Ramos (cell line): ENCODE data around the gene TRIM71.
"Not testable (repeated sequence)": the region's sequence is repeated elsewhere in the genome, so short reads cannot be mapped to it uniquely, and the experiment has no call there.

Experiments used
- in situ Hi-C: fragments of 300-500 bp; cut with MboI; formaldehyde crosslinking; loops from one replicate; pipeline ENCODE4 v1.14.3; 2022; ENCODE audit warnings: low sequenced_read_pairs; ENCODE audit not compliant: unreplicated experiment

TRIM71 gene

DNA sequence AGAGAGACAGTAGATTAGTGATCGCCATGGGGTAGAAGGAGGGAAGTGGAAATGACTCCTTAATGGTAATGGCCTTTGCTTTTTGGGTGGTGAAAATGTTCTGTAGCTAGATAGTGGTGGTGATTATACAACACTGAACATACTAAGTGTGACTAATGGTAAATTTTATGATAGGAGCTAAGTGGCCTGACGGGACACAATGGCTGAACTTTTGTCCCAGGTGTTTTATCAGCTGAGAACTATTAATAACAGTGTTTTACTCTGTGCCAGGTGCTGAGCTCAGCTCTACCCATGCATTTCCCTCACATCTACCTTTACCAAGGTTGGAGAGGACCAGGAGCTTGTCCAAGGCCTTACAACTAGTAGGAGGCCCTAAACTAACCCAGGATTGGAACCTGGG, 66.8 kb downstream of the TRIM71 start:
- in situ Hi-C loops: no loop called here

- in situ Hi-C loops: no loop called here
These were observed 67.6 kb downstream of the TRIM71 start for GRCh38 chr3:32885283-32885901.

GRCh38 chr3:32886296-32886695, 68.5 kb downstream of the TRIM71 start:
- in situ Hi-C loops: no loop called here

GRCh38 chr3:32886911-32887310, 69.1 kb downstream of the TRIM71 start:
- in situ Hi-C loops: no loop called here

DNA sequence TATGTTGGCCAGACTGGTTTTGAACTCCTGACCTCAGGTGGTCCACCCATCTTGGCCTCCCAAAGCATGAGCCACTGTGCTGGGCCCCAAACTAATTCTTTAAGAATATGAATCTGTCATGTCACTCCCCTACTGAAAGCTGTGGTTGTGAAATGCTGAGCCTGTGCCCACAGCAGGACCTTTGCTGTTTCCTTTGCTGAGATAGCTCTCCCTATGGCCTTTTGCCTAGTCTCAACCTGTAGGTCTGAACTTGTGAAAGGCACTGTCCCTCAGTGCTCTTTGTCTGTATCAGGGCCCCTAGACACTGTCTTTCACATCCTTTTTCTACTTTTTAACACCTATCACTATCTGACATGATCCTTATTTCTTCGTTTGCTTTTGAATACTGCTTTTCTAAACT, 70.9 kb downstream of the TRIM71 start:
- in situ Hi-C loops: no loop called here

GRCh38 chr3:32890420-32891276, 72.9 kb downstream of the TRIM71 start:
- in situ Hi-C loops: no loop called here

DNA sequence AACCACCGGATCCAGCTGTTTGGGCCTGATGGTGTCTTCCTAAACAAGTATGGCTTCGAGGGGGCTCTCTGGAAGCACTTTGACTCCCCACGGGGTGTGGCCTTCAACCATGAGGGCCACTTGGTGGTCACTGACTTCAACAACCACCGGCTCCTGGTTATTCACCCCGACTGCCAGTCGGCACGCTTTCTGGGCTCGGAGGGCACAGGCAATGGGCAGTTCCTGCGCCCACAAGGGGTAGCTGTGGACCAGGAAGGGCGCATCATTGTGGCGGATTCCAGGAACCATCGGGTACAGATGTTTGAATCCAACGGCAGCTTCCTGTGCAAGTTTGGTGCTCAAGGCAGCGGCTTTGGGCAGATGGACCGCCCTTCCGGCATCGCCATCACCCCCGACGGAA, 73.6 kb downstream of the TRIM71 start:
- in situ Hi-C loops: no loop called here

DNA sequence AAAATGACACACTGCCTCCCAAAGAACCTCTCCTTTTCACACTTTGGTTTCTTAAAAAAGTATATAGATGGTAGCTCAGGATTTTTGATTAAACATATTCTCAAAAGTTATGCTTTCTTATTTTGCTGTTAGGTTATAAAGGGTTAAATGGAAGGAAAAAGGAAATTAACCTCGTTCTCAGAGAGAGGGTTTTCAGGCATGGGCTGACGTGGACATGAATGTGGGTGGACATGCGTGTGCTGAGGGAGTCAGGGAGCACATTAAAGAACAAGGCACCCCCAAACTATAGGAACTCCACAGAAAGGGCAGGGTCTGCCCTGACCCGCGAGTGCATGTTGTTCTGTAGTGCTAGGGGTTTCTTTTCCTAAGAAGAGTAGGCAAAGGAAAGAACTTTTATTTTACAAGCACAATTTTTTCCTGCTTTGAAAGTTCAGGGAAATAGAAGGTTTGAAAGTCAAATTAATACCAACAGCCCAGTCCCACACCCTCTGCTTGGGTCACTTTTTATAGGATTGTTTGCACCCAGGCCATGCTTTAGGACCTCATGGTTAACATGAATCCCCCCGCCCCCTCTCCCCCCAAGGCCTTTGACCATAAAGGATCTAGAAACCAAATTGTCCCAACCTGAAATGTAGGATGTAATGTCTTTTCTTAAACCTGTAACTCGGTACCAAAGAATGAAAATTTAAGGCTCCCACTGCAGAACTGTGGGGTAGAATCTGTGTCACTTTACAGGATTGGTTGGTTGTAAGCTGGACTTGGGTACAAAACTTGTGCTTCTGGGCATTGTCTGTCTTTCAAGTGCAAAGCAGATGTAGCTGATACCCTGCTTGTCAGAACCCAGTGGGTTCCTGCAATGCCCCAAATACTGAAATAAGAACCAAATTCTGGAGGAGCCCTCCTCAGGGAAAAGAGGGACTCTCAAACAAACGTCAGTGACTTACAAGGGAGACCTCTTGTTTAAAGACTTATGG, 75.1 kb downstream of the TRIM71 start:
- in situ Hi-C loops: no loop called here

GRCh38 chr3:32894977-32895376, 77.2 kb downstream of the TRIM71 start:
- in situ Hi-C loops: no loop called here

DNA sequence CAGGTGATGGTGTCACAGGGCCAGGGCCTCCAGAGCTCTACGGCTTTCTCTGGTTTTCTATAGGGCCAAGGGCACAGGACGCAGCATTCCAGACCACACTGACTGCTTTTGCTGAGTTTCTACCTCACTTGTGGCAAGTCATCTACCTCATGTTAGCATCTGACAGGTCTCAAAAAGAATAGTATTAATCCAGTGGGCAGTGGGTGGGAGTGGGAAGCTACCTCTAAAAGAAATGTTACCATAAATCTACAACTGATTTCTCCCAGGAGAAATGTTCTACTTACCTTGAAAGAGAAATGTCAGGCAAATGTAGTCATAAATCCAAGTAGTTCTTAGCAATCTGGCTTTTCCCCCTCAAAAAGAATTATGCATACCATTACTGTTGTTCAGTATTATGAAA, 77.9 kb downstream of the TRIM71 start:
- in situ Hi-C loops: no loop called here

DNA sequence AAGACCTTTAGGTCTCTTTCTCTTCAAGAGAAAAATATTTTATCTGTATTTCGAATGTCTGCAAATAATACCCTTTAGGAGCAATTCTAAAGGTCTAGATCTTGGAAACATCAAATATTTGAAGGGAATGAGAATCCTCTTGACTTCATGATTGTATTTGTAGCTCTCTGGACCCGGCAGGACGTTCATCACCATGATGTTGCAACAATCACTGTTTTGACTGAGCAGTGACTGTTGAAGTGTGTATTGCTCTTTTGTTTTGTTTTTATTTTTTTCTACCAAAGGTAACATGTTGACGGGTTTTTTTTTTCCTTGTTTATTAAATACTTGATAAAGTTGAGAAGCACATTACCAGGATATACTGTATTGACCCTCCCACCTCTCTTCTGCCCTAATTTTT, 78.3 kb downstream of the TRIM71 start:
- in situ Hi-C loops: no loop called here

- in situ Hi-C loops: no loop called here
These were observed 79.3 kb downstream of the TRIM71 start for GRCh38 chr3:32897001-32897601.

GRCh38 chr3:32897981-32898623, 80.3 kb downstream of the TRIM71 start:
- in situ Hi-C loops: no loop called here

DNA sequence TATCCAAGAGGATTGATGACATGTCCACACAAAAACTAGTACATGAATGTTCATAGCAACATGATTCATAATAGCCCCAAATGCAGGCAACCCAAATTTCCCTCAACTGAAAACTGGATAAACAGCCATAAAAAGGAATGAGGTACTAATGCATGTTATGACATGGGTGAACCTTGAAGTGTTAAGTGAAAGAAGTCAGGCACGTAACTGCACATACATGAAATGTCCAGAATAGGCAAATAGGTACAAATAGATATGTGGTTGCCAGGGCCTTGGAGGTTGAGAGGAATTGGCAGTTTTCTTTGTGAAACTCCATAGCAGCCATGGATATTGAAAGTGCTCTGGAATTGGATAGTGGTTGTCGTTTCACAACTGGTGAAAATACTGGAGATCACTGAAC, 81.5 kb downstream of the TRIM71 start:
- in situ Hi-C loops: no loop called here

GRCh38 chr3:32901005-32901932, 83.5 kb downstream of the TRIM71 start:
- in situ Hi-C loops: no loop called here

DNA sequence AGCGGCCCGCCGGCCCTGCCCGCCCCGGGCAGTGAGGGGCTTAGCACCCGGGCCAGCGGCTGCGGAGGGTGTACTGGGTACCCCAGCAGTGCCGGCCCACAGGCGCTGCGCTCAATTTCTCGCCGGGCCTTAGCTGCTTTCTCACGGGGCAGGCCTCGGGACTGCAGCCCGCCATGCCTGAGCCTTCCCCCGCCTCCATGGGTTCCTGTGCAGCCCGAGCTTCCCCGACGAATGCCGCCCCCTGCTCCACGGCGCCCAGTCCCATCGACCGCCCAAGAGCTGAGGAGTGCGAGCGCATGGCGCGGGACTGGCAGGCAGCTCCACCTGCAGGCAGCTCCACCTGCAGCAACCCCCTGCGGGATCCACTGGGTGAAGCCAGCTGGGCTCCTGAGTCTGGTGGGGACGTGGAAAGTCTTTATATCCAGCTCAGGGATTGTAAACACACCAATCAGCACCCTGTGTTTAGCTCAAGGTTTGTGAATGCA, 85.1 kb downstream of the TRIM71 start:
- in situ Hi-C loops: not testable (repeated sequence)

DNA sequence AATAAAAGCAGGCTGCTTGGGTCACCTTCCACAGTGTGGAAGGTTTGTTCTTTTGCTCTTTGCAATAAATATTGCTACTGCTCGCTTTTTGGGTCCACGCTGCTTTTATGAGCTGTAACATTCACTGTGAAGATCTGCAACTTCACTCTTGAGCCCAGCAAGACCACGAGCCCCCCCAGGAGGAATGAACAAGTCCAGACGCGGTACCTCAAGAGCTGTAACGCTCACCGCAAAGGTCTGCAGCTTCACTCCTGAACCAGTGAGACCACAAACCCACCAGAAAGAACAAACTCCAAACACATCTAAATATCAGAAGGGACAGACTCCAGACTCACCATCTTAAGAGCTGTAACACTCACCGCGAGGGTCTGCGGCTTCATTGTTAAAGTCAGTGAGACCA, 86.2 kb downstream of the TRIM71 start:
- in situ Hi-C loops: no loop called here

- in situ Hi-C loops: no loop called here
These were observed 92.2 kb downstream of the TRIM71 start for GRCh38 chr3:32909999-32910398.

- in situ Hi-C loops: no loop called here
These were observed 93.2 kb downstream of the TRIM71 start for GRCh38 chr3:32910954-32911353.
